GM18520 (cell line): ENCODE data around the gene ENTREP3.
"Not testable (repeated sequence)": the region's sequence is repeated elsewhere in the genome, so short reads cannot be mapped to it uniquely, and the experiment has no call there.

Experiments
- ATAC-seq: cut with Tn5 transposase; IDR thresholded peaks from one replicate; pipeline ENCODE4 v1.9.1; 2021; ENCODE audit not compliant: unreplicated experiment

The ENTREP3 gene, protein sequence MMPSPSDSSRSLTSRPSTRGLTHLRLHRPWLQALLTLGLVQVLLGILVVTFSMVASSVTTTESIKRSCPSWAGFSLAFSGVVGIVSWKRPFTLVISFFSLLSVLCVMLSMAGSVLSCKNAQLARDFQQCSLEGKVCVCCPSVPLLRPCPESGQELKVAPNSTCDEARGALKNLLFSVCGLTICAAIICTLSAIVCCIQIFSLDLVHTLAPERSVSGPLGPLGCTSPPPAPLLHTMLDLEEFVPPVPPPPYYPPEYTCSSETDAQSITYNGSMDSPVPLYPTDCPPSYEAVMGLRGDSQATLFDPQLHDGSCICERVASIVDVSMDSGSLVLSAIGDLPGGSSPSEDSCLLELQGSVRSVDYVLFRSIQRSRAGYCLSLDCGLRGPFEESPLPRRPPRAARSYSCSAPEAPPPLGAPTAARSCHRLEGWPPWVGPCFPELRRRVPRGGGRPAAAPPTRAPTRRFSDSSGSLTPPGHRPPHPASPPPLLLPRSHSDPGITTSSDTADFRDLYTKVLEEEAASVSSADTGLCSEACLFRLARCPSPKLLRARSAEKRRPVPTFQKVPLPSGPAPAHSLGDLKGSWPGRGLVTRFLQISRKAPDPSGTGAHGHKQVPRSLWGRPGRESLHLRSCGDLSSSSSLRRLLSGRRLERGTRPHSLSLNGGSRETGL

DNA sequence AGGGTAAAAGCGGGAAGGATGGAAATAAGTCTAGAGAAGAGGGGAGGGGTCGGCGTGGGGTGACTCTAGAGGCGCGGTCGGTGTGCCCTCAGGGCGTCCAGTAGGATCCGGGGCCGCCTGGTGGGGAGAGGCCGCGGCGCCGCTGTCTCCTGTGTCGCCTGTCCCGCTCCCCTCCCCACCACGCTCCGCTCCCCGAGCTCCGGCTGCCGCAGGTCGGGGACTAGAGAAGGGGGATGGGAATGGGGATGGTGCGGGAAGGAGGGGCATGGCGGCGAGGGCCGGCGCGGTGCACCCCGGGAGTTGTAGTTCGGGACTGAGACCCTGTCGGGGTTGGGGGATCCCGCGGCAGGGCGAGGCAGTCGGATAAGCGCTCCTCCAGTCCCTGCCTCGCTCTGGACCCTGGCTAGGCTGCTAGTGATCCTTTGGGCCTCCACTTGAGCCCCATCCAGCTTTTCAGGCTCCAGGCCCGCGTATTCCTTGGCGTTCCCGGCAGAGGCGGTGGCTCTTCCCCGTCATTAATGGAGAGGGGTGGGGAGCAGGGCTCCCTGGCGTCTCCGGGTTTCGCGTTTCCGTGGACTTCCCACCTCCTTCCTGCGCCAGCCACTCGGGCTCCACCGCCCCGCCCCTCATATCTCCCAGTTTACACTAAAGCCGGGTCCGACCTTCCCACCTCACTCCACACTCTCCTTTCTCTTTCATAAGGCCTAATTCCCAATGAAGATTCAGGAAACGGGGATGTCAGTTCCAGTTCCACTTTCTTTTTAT, at the start of gene ENTREP3:
Gene ENTREP3 (minus strand): TSS at position 241 of the 765 bp plus-strand sequence. CDS start 606 bp downstream, outside the sequence.
- ATAC-seq: peak; percentile 34

DNA sequence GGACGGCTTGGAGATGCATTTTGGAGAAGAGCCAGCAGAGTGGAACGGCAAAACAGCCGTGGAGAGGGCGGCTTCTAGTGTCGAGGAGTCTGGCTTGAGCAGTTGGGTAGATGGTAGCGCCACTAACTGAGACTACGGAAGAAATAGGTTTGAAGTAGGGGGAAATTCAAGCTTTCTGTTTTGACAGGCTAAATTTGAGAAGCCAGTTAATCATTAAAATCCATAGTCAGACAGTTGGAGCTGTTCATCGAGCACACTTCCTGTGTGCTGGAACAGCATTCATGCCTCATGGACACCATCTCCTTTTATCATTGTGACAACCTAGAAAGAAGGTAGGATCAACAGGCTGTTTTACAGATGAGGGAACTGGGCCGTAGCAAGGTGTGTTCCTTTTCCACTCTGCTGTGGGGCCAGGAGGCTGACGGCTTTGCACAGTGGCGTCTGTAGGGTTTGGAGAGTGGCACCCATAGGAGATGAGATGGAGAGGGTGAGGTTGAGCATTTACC, 49.3 kb upstream of the ENTREP3 start:
- ATAC-seq: no peak

DNA sequence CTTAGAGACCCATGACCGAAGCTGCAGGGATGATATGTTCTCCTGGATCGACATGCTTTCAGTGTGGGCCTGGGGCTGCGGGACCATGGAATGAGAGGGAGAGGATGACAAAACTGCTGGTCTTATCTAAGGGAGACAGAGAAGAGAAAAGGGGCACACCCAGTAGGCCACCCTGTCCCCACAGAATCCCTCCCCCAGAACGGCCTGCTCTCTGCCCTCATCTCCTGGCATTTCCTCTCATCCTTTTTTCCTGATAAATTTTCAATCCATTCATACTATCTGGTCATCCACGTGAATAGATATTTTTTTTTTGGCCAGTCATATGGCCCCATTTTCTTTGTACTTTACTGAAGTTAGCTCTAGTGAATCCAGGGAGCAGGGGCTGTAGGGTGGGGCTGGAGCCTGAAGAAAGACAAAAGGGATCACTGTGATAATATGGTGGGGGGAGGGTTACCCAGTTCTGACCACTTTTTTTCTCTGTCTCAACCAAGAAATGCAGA, 46.1 kb upstream of the ENTREP3 start, which contains the start of gene PKLR:
Gene PKLR (minus strand): TSS at position 97 of the 500 bp plus-strand sequence. CDS start 43 bp downstream, at position 54.
- ATAC-seq: no peak

DNA sequence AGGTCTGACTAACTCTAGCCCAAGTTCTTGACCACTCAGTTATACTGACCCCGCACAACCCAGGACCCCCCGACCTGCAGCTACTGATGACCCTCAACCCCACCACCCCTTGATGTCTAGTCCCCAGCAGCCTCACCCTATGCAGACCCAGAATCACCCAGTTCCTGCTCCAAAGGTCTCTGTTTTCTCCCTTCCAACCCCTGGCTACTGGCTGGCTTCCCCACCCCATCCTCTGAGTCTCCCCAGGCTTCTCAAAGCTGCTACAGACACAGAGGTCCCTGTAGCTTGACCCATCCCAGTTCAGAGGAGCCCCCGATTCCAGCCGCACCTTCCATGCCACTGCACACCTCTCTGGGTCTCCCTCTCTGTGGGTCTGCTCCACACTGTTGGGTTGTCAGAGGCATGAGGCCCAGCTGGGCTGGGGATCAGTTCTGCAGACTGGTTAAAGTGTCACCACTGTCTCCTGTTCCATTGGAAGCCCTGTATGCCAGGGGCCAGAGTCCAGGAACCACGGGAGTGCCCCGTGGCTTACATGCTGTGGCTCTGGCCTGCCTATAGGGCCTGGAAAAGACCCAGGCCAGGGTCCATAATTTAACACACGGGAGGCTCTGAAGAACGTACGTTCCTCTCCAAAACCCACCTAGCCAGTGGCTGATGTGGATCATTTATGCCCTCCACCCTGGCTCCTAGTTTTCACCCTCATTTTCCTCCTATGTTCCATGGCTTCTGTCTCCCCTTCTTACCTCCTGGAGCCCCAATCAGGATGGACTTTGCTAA, 45.5 kb upstream of the ENTREP3 start:
- ATAC-seq: no peak

DNA sequence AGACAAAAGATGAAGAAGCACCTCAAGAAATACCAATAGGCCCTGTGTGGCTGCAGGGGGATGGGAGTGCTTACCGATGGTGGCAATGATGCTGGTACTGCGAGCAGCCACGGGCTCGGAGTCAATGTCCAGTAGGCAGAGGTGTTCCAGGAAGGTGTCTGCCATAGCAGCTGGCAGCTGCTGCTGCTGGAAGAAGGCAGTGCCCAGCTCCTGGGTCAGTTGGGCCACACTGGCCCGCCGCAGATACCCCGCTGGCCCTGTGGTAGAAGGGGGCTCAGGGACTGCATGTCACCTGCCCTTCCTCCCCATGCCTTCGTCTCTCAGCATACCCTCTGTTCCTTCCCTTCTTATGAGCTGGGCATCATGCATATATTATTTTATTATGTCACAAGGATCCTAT, 44.7 kb upstream of the ENTREP3 start:
- no peak for ATAC-seq

DNA sequence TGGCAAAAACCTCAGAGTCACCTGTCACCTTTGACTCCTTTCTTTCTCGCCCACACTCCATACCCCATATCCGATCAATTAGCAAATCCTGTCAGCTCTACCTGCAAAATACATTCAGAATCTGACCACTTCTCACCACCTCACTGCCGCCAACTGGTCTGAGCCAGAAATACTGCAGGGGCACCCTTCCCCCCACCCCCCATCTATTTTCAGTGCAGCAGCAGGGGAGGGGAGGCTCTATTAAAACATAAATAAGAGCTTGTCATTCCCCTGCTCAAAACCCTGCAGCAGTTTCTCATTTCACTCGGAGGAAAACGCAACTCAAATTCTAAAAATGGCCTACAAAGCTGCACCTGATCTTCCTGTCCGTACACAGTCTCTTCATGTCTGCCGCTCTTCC, 42.1 kb upstream of the ENTREP3 start:
- ATAC-seq: no peak

DNA sequence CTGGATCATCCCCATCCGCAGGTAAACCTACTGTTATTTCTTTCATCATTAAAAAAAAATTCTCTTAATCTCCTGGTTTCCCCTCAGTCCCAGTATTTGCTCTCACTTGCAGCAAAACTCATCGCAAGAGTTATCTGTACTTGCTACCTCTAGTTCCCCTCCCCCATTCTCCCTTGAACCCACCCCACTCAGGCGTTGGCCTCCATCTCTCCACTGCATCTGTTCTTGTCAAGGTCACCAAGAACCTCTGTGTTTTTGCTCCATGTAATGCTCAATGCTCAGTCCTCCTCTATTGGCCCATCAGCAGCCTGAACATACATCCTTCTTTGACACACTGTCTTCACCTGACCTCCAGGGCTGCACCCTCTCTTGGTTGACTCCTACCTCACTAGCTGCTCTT, 41.4 kb upstream of the ENTREP3 start:
- no peak for ATAC-seq

DNA sequence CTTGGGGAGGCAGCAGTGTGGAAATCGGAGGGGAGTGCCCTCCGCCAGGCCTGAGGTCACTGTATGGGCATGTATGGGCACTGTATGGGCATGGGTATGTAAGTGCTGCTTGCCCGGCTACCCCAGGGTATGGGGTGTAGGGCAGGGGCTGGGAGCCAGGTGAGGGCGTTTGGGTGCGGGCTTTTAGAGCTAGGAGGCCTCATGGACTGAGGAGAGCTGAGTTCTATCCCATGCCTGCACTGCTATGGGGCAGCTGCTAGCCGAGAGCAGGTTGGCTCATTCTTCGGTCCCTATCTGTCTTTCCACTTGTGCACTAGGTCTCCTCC, 40.6 kb upstream of the ENTREP3 start:
- ATAC-seq: no peak

DNA sequence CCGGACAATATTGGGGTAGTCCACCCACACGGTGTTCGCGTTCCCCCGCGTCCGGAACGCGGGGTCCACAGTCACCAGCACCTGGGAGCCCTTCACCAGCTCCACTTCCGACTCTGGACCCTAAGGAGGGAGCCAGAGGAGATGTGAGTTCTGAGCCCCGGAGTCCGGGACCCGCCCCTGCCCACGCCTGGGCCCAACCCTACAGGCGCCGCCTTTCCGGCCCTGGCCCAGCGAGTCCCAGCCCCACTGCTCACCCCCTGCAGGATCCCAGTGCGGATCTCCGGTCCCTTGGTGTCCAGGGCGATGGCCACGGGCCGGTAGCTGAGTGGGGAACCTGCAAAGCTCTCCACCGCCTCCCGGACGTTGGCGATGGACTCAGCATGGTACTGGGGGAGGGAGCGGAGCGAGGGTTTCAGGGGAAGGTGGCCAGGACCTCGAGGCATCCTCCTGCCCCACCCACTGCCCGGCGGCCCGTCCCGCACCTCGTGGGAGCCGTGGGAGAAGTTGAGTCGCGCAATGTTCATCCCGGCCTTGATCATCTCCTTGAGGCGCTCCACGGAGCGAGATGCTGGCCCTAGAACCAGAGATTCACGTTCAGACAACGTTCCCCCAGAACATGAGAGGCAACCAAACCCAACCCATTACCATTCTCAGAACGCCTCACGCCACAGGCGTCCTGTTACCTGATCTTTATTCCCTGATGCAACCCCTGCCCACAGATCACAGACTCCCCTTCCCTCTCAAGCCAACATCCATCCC, 40.1 kb upstream of the ENTREP3 start:
- no peak for ATAC-seq

DNA sequence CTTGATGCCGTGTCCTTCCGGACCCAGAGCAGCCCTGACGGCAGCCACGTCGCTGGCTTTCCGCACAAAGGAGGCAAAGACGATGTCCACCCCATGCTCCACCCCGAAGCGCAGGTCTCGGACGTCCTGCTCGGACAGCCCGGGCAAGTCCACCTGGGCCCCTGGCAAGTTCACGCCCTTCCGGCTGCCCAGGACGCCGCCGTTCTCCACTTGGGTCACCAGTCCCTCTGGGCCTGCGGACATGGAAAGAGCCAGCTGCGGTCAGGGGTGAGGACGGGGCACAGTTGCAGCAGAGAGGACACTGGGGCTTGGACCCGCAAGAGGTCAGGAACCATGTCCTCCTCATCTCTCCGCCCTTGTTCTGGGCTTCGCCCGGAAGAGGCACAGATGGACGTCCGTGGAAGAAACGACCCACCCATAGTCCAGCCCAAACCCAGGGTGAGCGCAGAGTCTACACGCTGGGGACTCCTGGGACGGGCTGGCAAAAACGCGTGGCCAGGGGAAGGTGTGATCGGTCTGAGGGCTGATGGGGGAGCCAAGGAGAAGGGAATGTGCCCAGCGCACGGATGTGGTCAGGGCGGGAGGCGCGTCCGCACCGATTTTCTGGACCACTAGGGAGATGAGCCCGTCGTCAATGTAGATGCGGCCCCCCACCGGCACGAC, 39.4 kb upstream of the ENTREP3 start:
- ATAC-seq: no peak

DNA sequence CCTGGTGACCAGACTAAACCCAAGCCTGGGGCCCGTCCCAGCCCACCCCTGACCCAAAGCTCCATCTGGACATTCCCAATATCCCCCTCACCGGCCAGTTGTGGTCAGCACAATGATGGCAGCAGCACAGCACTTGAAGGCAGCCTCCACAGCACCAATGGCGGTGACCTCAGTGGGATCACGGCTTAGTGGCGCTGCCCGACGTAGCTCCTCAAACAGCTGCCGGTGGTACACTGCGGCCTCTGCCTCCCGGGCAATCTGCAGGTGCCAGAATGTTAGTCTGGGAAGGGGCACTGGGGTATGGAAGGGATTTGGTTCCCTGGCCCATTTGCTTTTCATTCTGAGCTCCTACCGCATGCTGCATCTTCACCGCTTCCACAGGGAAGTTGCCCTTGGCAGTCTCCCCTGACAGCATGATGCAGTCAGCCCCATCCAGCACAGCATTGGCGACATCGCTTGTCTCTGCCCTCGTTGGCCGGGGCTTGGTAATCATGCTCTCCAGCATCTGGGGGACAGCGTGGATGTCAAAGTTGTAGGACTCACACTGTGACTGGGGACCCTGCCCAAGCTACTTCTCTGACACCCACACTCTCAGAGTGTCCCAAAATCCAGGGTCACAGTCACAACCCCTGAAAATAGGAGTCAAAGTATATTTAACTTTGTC, 37.9 kb upstream of the ENTREP3 start:
- no peak for ATAC-seq

DNA sequence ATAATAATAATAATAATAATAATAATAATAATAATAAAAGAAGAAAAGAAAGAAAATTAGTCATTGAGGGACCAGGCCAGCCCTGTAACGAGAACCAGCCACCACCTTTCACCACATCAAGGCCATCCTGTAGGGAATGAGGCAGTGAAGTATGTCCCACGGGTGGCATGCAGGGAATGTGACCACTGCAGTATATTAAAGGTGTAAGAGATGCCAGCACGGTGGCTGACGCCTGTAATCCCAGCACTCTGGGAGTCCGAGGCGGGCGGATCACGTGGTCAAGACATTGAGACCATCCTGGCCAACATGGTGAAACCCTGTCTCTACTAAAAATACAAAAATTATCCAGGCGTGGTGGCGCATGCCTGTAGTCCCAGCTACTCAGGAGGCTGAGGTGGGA, 35.7 kb upstream of the ENTREP3 start:
- ATAC-seq: not testable (repeated sequence)

DNA sequence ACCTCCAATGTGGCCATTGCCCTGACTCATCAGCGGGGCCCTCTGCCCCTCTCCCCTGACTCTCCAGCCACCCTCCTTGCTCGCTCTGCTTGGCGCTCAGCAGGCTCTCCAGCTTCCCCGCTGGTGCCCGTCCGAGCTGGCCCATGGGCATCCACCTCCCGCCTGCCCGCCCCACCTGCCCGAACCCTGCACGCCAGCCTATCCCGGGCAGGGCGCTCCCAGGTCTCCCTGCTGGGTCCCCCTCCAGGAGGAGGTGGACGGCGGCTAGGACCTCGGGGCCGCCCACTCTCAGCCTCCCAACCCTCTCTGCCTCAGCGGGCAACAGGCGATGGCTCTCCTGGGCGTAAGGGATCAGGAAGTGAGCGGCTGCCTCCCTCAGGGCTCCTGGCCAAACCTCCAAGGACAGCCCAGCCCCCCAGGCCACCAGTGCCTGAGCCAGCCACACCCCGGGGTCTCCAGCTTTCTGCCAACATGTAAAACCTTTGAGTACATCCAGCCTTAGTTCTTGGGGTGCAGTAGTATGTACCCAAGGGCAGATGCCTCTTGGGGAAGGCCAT, 32.8 kb upstream of the ENTREP3 start:
- ATAC-seq: no peak

DNA sequence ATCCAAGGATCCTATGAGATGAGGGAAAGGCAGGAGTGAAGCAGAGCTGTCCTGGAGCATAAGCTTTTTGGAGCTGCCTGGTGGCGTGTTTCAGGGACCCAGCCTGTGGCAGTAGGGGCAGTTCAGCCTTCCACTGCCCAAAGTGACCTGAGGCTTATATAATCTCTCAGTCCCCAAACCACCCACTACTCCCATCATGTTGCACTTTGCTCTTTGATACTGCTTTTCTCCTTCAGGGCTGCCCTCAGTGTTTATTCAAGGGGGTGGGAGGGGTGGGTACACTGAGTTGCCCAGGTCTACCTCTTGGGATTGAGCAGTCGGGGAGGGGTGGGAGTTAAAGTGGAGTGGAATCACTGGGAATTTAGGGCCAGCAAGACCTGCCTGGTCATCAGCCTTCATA, 31.3 kb upstream of the ENTREP3 start:
- ATAC-seq: no peak

DNA sequence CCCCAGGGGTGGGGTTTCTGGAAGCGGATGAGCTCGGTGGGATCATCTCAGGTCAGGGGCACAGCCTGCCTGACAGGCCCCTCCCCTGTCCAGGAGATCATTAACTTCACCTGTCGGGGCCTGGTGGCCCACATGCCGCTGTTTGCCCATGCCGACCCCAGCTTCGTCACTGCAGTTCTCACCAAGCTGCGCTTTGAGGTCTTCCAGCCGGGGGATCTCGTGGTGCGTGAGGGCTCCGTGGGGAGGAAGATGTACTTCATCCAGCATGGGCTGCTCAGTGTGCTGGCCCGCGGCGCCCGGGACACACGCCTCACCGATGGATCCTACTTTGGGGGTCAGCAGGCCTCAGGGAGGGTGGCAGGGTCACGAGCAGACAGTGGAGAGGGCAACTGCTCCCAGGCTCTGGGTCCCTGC, 30.4 kb upstream of the ENTREP3 start:
- no peak for ATAC-seq

DNA sequence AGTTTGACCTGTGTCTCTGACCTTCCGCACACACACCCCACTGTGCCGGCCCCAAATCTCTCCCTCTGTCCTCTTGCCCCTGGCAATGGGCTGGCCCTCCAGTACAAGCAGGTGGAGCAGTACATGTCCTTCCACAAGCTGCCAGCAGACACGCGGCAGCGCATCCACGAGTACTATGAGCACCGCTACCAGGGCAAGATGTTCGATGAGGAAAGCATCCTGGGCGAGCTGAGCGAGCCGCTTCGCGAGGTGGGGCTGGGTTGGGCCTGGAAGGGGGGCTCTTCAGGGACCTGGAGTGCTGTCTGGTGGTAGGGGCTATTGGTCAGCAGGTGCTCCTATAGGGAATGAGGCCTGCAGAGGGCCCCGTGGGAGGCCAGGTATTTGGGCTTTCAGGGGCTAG, 29.8 kb upstream of the ENTREP3 start:
- no peak for ATAC-seq

DNA sequence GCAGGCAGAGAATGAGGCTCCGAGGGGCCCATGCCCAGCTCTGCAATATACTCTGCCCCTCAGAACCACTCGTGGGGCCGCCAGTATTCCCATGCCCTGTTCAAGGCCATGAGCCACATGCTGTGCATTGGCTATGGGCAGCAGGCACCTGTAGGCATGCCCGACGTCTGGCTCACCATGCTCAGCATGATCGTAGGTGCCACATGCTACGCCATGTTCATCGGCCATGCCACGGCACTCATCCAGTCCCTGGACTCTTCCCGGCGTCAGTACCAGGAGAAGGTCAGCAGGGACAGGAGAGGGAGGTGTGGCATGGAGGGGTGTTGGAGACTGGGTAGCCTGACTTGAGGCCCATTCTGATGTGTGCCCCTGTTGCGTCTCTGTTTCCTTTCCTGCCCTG, 29.2 kb upstream of the ENTREP3 start:
- ATAC-seq: no peak

DNA sequence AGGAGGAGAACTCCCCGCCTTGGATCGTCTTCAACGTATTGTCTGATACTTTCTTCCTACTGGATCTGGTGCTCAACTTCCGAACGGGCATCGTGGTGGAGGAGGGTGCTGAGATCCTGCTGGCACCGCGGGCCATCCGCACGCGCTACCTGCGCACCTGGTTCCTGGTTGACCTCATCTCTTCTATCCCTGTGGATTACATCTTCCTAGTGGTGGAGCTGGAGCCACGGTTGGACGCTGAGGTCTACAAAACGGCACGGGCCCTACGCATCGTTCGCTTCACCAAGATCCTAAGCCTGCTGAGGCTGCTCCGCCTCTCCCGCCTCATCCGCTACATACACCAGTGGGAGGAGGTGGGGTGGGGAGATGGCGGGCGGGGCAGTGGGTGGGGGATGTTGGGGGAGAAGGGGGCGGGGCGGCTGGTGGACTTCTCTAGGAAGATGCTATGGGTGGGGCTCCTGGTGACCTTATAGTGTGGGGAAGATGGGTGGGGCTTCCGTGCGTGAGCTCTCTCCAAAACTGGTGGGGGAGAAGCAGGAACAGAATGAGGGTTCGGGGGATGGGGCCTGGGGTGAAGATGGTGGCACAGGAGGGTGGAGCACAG, 27.3 kb upstream of the ENTREP3 start:
- ATAC-seq: no peak
